Measurements from ENCODE around the gene APEH.

DNA sequence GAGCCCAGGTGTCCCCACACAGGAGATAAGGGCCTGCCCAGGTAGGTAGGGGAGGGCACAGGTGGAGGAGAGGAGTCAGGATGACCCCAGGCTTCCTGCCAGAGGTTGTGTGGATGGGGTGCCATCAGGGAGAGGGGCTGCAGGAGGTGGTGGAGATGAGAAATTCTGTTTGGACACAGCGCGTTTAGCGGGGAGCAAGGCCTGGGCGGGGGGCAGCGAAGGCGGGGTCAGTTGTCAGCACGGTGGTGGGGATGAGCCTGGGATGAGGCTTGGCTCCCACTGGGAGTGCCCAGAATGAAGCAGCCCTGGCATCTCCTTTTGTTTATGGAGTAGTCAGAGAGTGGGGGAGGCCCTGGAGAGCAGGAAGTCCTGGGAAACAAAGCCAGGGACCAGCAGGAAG, 29.8 kb downstream of the APEH start:
- TF ChIP-seq, protein P1, sequence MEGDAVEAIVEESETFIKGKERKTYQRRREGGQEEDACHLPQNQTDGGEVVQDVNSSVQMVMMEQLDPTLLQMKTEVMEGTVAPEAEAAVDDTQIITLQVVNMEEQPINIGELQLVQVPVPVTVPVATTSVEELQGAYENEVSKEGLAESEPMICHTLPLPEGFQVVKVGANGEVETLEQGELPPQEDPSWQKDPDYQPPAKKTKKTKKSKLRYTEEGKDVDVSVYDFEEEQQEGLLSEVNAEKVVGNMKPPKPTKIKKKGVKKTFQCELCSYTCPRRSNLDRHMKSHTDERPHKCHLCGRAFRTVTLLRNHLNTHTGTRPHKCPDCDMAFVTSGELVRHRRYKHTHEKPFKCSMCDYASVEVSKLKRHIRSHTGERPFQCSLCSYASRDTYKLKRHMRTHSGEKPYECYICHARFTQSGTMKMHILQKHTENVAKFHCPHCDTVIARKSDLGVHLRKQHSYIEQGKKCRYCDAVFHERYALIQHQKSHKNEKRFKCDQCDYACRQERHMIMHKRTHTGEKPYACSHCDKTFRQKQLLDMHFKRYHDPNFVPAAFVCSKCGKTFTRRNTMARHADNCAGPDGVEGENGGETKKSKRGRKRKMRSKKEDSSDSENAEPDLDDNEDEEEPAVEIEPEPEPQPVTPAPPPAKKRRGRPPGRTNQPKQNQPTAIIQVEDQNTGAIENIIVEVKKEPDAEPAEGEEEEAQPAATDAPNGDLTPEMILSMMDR (IDR thresholded peaks at IDR 0.05; ENCODE audit: poor library complexity, severe bottlenecking) = no peak
- no peak for TF ChIP-seq EP300 (conservative IDR thresholded peaks at IDR 0.05; ENCODE audit: poor library complexity, severe bottlenecking)
- TF ChIP-seq POLR2AphosphoS5 (IDR thresholded peaks at IDR 0.05) = no peak
- no peak for TF ChIP-seq RAD21 (conservative IDR thresholded peaks at IDR 0.05)
- TF ChIP-seq, protein P2, sequence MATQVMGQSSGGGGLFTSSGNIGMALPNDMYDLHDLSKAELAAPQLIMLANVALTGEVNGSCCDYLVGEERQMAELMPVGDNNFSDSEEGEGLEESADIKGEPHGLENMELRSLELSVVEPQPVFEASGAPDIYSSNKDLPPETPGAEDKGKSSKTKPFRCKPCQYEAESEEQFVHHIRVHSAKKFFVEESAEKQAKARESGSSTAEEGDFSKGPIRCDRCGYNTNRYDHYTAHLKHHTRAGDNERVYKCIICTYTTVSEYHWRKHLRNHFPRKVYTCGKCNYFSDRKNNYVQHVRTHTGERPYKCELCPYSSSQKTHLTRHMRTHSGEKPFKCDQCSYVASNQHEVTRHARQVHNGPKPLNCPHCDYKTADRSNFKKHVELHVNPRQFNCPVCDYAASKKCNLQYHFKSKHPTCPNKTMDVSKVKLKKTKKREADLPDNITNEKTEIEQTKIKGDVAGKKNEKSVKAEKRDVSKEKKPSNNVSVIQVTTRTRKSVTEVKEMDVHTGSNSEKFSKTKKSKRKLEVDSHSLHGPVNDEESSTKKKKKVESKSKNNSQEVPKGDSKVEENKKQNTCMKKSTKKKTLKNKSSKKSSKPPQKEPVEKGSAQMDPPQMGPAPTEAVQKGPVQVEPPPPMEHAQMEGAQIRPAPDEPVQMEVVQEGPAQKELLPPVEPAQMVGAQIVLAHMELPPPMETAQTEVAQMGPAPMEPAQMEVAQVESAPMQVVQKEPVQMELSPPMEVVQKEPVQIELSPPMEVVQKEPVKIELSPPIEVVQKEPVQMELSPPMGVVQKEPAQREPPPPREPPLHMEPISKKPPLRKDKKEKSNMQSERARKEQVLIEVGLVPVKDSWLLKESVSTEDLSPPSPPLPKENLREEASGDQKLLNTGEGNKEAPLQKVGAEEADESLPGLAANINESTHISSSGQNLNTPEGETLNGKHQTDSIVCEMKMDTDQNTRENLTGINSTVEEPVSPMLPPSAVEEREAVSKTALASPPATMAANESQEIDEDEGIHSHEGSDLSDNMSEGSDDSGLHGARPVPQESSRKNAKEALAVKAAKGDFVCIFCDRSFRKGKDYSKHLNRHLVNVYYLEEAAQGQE (IDR thresholded peaks at IDR 0.05; ENCODE audit: borderline replicate concordance) = no peak
- no peak for TF ChIP-seq EZH2 (IDR thresholded peaks at IDR 0.05; ENCODE audit: borderline replicate concordance, insufficient read depth, low read length, poor library complexity, severe bottlenecking)
- TF ChIP-seq MXI1 (conservative IDR thresholded peaks at IDR 0.05; ENCODE audit: poor library complexity, severe bottlenecking) = no peak
- no peak for TF ChIP-seq SMC3 (conservative IDR thresholded peaks at IDR 0.05; ENCODE audit: poor library complexity)
- no peak for TF ChIP-seq TAF1 (IDR thresholded peaks at IDR 0.05; ENCODE audit: low read depth)

All from neural cell (in vitro differentiated cells).